ENCODE results near the gene MFN2. TPM values are rescaled to one million over a fixed set of nuclear protein-coding genes. Genes with fewer than 3 reads are reported as not detected.

MFN2 gene
- total and polyA plus RNA-seq, 4 donors: 17.2 to 87.8 (median 43.2) TPM

DNA sequence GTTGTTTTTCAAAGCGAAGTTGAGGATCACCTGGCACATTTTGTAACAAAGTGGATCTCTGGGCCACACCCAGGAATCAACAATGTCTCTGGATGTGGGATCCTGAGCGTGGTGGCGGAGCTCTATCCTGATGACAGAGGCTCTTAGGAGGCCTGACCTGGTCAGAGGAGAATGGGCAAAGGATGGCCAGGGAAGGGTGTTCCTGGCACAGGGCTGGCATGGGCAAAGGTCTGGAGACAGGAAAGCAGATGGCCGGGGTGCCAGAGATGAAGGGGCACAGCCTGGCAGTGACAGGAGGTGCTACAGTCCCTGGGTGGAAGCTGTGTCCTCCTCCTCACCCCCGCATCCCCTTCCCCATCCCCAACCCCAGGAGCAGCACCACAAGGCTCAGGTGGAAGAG, 20.0 kb upstream of the MFN2 start:
- Histone ChIP-seq H3K4me3 (ENCODE audit: low read depth in 1 of 3, low read length in 3 of 3) (no peak overlapping the region), H3K27me3 (ENCODE audit: control insufficient read depth in 4 of 4, insufficient read depth in 4 of 4, low read length in 3 of 4) (no peaks in the 10 kb centered on the region), H3K27ac (ENCODE audit: low read depth in 1 of 2, low read length in 2 of 2) (no peak overlapping the region), H3K4me1 (ENCODE audit: control insufficient read depth in 4 of 4, insufficient read depth in 4 of 4, low read length in 3 of 4) (peaks cover 0 to 7% (median 4%) of the 10 kb centered on the region in 4 donors), H3K36me3 (ENCODE audit: control insufficient read depth in 4 of 4, insufficient read depth in 3 of 4, low read depth in 1 of 4, low read length in 3 of 4) (peaks cover 20 to 51% (median 34%) of the 10 kb centered on the region in 4 donors), H3K9me3 (ENCODE audit: control insufficient read depth in 4 of 4, low read length in 3 of 4) (no peaks in the 10 kb centered on the region), H3K9ac (ENCODE audit: low read depth in 1 of 2, low read length in 2 of 2) (no peak overlapping the region)
- WGBS: 66% methylated on average over 5 of the region's 5 CpGs
- TF ChIP-seq, protein P1, sequence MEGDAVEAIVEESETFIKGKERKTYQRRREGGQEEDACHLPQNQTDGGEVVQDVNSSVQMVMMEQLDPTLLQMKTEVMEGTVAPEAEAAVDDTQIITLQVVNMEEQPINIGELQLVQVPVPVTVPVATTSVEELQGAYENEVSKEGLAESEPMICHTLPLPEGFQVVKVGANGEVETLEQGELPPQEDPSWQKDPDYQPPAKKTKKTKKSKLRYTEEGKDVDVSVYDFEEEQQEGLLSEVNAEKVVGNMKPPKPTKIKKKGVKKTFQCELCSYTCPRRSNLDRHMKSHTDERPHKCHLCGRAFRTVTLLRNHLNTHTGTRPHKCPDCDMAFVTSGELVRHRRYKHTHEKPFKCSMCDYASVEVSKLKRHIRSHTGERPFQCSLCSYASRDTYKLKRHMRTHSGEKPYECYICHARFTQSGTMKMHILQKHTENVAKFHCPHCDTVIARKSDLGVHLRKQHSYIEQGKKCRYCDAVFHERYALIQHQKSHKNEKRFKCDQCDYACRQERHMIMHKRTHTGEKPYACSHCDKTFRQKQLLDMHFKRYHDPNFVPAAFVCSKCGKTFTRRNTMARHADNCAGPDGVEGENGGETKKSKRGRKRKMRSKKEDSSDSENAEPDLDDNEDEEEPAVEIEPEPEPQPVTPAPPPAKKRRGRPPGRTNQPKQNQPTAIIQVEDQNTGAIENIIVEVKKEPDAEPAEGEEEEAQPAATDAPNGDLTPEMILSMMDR (IDR thresholded peaks at IDR 0.05; ENCODE audit: low read depth, low read length, missing input control): no peak
- TF ChIP-seq JUND (IDR thresholded peaks at IDR 0.05) (no peak), HNF4A (conservative IDR thresholded peaks at IDR 0.05) (no peak), SP1 (IDR thresholded peaks at IDR 0.05) (no peak), FOXA2 (IDR thresholded peaks at IDR 0.05) (no peak), NR2F2 (IDR thresholded peaks at IDR 0.05) (no peak), YY1 (IDR thresholded peaks at IDR 0.05) (no peak), RAD21 (IDR thresholded peaks at IDR 0.05) (no peak), FOXA1 (IDR thresholded peaks at IDR 0.05) (no peak)
- TF ChIP-seq, protein P2, sequence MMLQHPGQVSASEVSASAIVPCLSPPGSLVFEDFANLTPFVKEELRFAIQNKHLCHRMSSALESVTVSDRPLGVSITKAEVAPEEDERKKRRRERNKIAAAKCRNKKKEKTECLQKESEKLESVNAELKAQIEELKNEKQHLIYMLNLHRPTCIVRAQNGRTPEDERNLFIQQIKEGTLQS (IDR thresholded peaks at IDR 0.05): no peak
- TF ChIP-seq, protein P3, sequence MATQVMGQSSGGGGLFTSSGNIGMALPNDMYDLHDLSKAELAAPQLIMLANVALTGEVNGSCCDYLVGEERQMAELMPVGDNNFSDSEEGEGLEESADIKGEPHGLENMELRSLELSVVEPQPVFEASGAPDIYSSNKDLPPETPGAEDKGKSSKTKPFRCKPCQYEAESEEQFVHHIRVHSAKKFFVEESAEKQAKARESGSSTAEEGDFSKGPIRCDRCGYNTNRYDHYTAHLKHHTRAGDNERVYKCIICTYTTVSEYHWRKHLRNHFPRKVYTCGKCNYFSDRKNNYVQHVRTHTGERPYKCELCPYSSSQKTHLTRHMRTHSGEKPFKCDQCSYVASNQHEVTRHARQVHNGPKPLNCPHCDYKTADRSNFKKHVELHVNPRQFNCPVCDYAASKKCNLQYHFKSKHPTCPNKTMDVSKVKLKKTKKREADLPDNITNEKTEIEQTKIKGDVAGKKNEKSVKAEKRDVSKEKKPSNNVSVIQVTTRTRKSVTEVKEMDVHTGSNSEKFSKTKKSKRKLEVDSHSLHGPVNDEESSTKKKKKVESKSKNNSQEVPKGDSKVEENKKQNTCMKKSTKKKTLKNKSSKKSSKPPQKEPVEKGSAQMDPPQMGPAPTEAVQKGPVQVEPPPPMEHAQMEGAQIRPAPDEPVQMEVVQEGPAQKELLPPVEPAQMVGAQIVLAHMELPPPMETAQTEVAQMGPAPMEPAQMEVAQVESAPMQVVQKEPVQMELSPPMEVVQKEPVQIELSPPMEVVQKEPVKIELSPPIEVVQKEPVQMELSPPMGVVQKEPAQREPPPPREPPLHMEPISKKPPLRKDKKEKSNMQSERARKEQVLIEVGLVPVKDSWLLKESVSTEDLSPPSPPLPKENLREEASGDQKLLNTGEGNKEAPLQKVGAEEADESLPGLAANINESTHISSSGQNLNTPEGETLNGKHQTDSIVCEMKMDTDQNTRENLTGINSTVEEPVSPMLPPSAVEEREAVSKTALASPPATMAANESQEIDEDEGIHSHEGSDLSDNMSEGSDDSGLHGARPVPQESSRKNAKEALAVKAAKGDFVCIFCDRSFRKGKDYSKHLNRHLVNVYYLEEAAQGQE (IDR thresholded peaks at IDR 0.05): no peak
- TF ChIP-seq, protein P4, sequence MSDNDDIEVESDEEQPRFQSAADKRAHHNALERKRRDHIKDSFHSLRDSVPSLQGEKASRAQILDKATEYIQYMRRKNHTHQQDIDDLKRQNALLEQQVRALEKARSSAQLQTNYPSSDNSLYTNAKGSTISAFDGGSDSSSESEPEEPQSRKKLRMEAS (IDR thresholded peaks at IDR 0.05): no peak
- no peak for DNase-seq (ENCODE audit: low spot score)

DNA sequence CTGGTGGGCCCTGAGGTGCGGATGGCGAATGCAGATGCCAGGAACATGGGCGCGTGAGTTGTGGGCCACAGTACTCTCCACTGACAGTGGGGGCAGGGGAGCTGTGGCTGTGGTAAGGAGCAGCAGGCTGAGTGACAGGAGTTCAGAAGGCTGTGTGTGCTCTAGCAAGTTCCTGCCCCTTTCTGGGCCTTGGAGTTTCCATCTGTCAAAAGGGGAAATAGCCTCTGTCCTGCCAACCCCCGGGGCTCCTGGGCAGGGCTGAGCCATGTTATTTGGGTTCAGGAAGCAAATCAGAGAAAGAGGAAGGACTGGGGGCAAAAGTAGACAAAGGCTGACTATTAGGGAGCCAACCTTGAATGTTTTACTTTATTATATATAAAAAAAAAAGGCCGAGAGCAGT, 19.5 kb upstream of the MFN2 start:
- no peak overlapping the region for H3K4me3 ChIP-seq (ENCODE audit: low read depth in 1 of 3, low read length in 3 of 3)
- H3K36me3 ChIP-seq (ENCODE audit: control insufficient read depth in 4 of 4, insufficient read depth in 3 of 4, low read depth in 1 of 4, low read length in 3 of 4): peaks cover 20 to 54% (median 35%) of the 10 kb centered on the region in 4 donors
- WGBS: 76% methylated on average over 6 of the region's 6 CpGs
- no peaks in the 10 kb centered on the region for H3K27me3 ChIP-seq (ENCODE audit: control insufficient read depth in 4 of 4, insufficient read depth in 4 of 4, low read length in 3 of 4)
- no peak for TF ChIP-seq SP1 (IDR thresholded peaks at IDR 0.05)
- TF ChIP-seq, protein P4 (IDR thresholded peaks at IDR 0.05): no peak
- TF ChIP-seq FOXA1 (IDR thresholded peaks at IDR 0.05): no peak
- no peak for TF ChIP-seq EGR1 (IDR thresholded peaks at IDR 0.05; ENCODE audit: low read depth in 2 of 2)
- TF ChIP-seq, protein P1 (IDR thresholded peaks at IDR 0.05; ENCODE audit: low read depth, low read length, missing input control): no peak
- no peak for TF ChIP-seq NR2F2 (IDR thresholded peaks at IDR 0.05)
- no peak for TF ChIP-seq JUND (IDR thresholded peaks at IDR 0.05)
- TF ChIP-seq RXRA (IDR thresholded peaks at IDR 0.05): no peak
- TF ChIP-seq RAD21 (IDR thresholded peaks at IDR 0.05): no peak
- TF ChIP-seq YY1 (IDR thresholded peaks at IDR 0.05): no peak
- TF ChIP-seq, protein P5, sequence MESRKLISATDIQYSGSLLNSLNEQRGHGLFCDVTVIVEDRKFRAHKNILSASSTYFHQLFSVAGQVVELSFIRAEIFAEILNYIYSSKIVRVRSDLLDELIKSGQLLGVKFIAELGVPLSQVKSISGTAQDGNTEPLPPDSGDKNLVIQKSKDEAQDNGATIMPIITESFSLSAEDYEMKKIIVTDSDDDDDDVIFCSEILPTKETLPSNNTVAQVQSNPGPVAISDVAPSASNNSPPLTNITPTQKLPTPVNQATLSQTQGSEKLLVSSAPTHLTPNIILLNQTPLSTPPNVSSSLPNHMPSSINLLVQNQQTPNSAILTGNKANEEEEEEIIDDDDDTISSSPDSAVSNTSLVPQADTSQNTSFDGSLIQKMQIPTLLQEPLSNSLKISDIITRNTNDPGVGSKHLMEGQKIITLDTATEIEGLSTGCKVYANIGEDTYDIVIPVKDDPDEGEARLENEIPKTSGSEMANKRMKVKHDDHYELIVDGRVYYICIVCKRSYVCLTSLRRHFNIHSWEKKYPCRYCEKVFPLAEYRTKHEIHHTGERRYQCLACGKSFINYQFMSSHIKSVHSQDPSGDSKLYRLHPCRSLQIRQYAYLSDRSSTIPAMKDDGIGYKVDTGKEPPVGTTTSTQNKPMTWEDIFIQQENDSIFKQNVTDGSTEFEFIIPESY (IDR thresholded peaks at IDR 0.05): no peak
- TF ChIP-seq HNF4A (conservative IDR thresholded peaks at IDR 0.05): no peak
- no peak for TF ChIP-seq FOXA2 (IDR thresholded peaks at IDR 0.05)
- TF ChIP-seq HNF4G (IDR thresholded peaks at IDR 0.05): no peak
- TF ChIP-seq, protein P3 (IDR thresholded peaks at IDR 0.05): no peak
- no peak for DNase-seq (ENCODE audit: low spot score)
- H3K9ac ChIP-seq (ENCODE audit: low read depth in 1 of 2, low read length in 2 of 2): no peak overlapping the region
- H3K4me1 ChIP-seq (ENCODE audit: control insufficient read depth in 4 of 4, insufficient read depth in 4 of 4, low read length in 3 of 4): peaks cover 0 to 7% (median 4%) of the 10 kb centered on the region in 4 donors
- no peak overlapping the region for H3K27ac ChIP-seq (ENCODE audit: low read depth in 1 of 2, low read length in 2 of 2)
- no peaks in the 10 kb centered on the region for H3K9me3 ChIP-seq (ENCODE audit: control insufficient read depth in 4 of 4, low read length in 3 of 4)

Data from liver (tissue), 9 donors.